HepG2 (cell line): ENCODE data around the gene CLCNKA. TPM values are rescaled to one million over a fixed set of nuclear protein-coding genes. Genes with fewer than 3 reads are reported as not detected.
"Not testable (repeated sequence)": the region's sequence is repeated elsewhere in the genome, so short reads cannot be mapped to it uniquely, and the experiment has no call there.

Experiments
- ATAC-seq: fragments of 200-7000 bp; cut with Tn5 transposase; 3 replicates; pipeline ENCODE4 v1.9.1; 2020; ENCODE audit warnings: mild to moderate bottlenecking, moderate library complexity
- BruUV-seq: library from RNA; stranded (reverse); fragments of 400-500 nt; replicated peaks from 2 replicates; lab custom pipeline; 2021; lab: Mats Ljungman, UMichigan
- CTCF ChIA-PET: fragments of 300-600 bp; formaldehyde crosslinking; extraction: SDS; loops from one replicate; lab custom pipeline; 2021; ENCODE audit warnings: low total read pairs, inconsistent platforms, low intra/inter-chr PET ratio; lab: Yijun Ruan, JAX
- POLR2A ChIA-PET: fragments of 350-600 bp; sonication (Branson Sonifier 250); formaldehyde crosslinking; loops from one replicate; lab custom pipeline; 2020; ENCODE audit warnings: antibody characterized with exemption, inconsistent platforms; lab: Yijun Ruan, JAX
- DNase-seq: peaks from one replicate; pipeline ENCODE4 v3.0.0-alpha.2; 2015; ENCODE audit warnings: low spot score
- FAIRE-seq: peaks from 3 replicates; lab custom pipeline; 2011; peaks lifted over from hg19 to GRCh38; lab: Jason Lieb, UNC
- H2AFZ ChIP-seq: one replicate; pipeline ENCODE4 v1.6.1; 2011; ENCODE audit warnings: low read length, inconsistent platforms
- H3K27ac ChIP-seq: fragments of 300-600 bp; 3 replicates; pipeline ENCODE4 v1.8.0; 2011; ENCODE audit warnings: mixed run types, mild to moderate bottlenecking, mixed read lengths, low read length, inconsistent platforms; ENCODE audit not compliant: insufficient read depth; ENCODE audit errors: extremely low read length
- H3K27me3 ChIP-seq, 2 experiments: fragments of 200-600 bp in 1 of 2; 2 replicates in 1 of 2; 3 replicates in 1 of 2; pipeline versions ENCODE4 v1.6.0 to v1.8.0; 2011; ENCODE audit warnings: low read length in 2 of 2, mild to moderate bottlenecking in 2 of 2, moderate library complexity in 2 of 2, inconsistent platforms in 1 of 2; ENCODE audit not compliant: insufficient read depth in 2 of 2, control insufficient read depth in 1 of 2
- H3K36me3 ChIP-seq, 2 experiments: fragments of 200-600 bp in 1 of 2; replicated peaks in 1 of 2; 2 replicates in 1 of 2; 3 replicates in 1 of 2; pipeline versions ENCODE4 v1.5.1 to v1.8.0; 2011; ENCODE audit warnings: low read length in 2 of 2, inconsistent platforms in 1 of 2; ENCODE audit not compliant: insufficient read depth in 2 of 2, control insufficient read depth in 1 of 2
- H3K4me1 ChIP-seq: 2 replicates; pipeline ENCODE4 v1.5.1; 2012; ENCODE audit warnings: low read length, inconsistent platforms; ENCODE audit not compliant: insufficient read depth
- H3K4me2 ChIP-seq: 2 replicates; pipeline ENCODE4 v1.6.0; 2011; ENCODE audit warnings: low read depth, low read length, inconsistent platforms
- H3K4me3 ChIP-seq, 3 experiments: fragments of 200-600 bp in 1 of 3; sonication (generic), shearing (Covaris generic) in 1 of 3; replicated peaks in 1 of 3; 2 replicates each; pipeline ENCODE4 v1.5.1; 2011 to 2016; ENCODE audit warnings: low read length in 3 of 3, inconsistent platforms in 2 of 3, low read depth in 2 of 3, mild to moderate bottlenecking in 2 of 3, control low read depth in 1 of 3, mixed read lengths in 1 of 3; ENCODE audit not compliant: insufficient read depth in 1 of 3
- H3K79me2 ChIP-seq: one replicate; pipeline ENCODE4 v1.6.1; 2011; ENCODE audit warnings: low read length, inconsistent platforms; ENCODE audit not compliant: insufficient read depth
- H3K9ac ChIP-seq: 2 replicates; pipeline ENCODE4 v1.6.0; 2011; ENCODE audit warnings: mild to moderate bottlenecking, low read depth, low read length, inconsistent platforms; ENCODE audit not compliant: insufficient read depth
- H3K9me3 ChIP-seq: 2 replicates; pipeline ENCODE4 v1.5.1; 2012; ENCODE audit warnings: mild to moderate bottlenecking, low read length
- H4K20me1 ChIP-seq: 2 replicates; pipeline ENCODE4 v1.6.0; 2011; ENCODE audit warnings: inconsistent platforms, mild to moderate bottlenecking, low read length, moderate library complexity; ENCODE audit not compliant: insufficient read depth
- BRD4 ChIP-seq: sonication (generic); formaldehyde crosslinking; IDR thresholded peaks from 2 replicates; pipeline ENCODE4 v1.4.0; 2020; ENCODE audit warnings: missing genetic modification reagents
- CENPT ChIP-seq: sonication (generic); formaldehyde crosslinking; IDR thresholded peaks from 2 replicates; pipeline ENCODE4 v1.8.0; 2022; ENCODE audit warnings: low read depth, mild to moderate bottlenecking, moderate library complexity, missing genetic modification reagents
- CREM ChIP-seq, 2 experiments: sonication (generic) in 1 of 2; formaldehyde crosslinking in 1 of 2; IDR thresholded peaks; 2 replicates each; pipeline versions ENCODE4 v1.4.0 to v1.6.1; 2016 to 2020; ENCODE audit warnings: antibody characterized with exemption in 1 of 2, mild to moderate bottlenecking in 1 of 2, missing genetic modification reagents in 1 of 2
- ERF ChIP-seq: IDR thresholded peaks from 2 replicates; pipeline ENCODE4 v1.6.1; 2018; ENCODE audit warnings: missing biosample characterization, missing genetic modification reagents
- HNF4G ChIP-seq, 2 experiments: sonication (generic) in 1 of 2; formaldehyde crosslinking in 1 of 2; IDR thresholded peaks; 2 replicates each; pipeline versions ENCODE4 v1.4.0 to v1.6.1; 2011 to 2020; ENCODE audit warnings: borderline replicate concordance in 2 of 2, low read depth in 2 of 2, mild to moderate bottlenecking in 2 of 2, low read length in 1 of 2, missing genetic modification reagents in 1 of 2, moderate library complexity in 1 of 2
- HOXA9 ChIP-seq: sonication (generic); formaldehyde crosslinking; IDR thresholded peaks from 2 replicates; pipeline ENCODE4 v1.8.1; 2022; ENCODE audit warnings: missing genetic modification reagents, mild to moderate bottlenecking, moderate library complexity, borderline replicate concordance
- PHF21A ChIP-seq: sonication (generic); formaldehyde crosslinking; IDR thresholded peaks from 2 replicates; pipeline ENCODE4 v1.5.0; 2020; ENCODE audit warnings: mild to moderate bottlenecking, missing genetic modification reagents
- ZFP36L1 ChIP-seq: sonication (generic); formaldehyde crosslinking; IDR thresholded peaks from 2 replicates; pipeline ENCODE4 v1.8.0; 2022; ENCODE audit warnings: mild to moderate bottlenecking, missing genetic modification reagents, moderate library complexity
- ZNF703 ChIP-seq: sonication (generic); formaldehyde crosslinking; IDR thresholded peaks from 2 replicates; pipeline ENCODE4 v1.5.1; 2020; ENCODE audit warnings: missing genetic modification reagents, mild to moderate bottlenecking, moderate library complexity, borderline replicate concordance
- ZNF780A ChIP-seq: sonication (generic); formaldehyde crosslinking; IDR thresholded peaks from 2 replicates; pipeline ENCODE4 v1.8.0; 2022; ENCODE audit warnings: mild to moderate bottlenecking, missing genetic modification reagents, moderate library complexity
- WGBS: methylation state at CpG from one replicate; pipeline ENCODE4 v1.1.6; 2017; ENCODE audit warnings: low lambda C conversion rate; 5-methylcytosine and 5-hydroxymethylcytosine counted together
- in situ Hi-C: cut with HindIII; loops from 2 replicates; pipeline ENCODE4 v1.10.0; 2017; ENCODE audit warnings: low pct_unique_long_range_greater_than_20kb; ENCODE audit not compliant: extremely low pct_ligation_motif_present
- intact Hi-C: fragments of 100-400 bp; cut with micrococcal nuclease; formaldehyde crosslinking; loops from one replicate; pipeline ENCODE4 v1.10.0; 2022; ENCODE audit not compliant: unreplicated experiment
- polyA plus RNA-seq, 8 experiments: library from polyadenylated mRNA; depleted of rRNA in 3 of 8; stranded (reverse) in 7 of 8; unstranded in 1 of 8; fragments of >200 nt; fragmentation: Illumina TruSeq in 4 of 8; extraction: Trizol in 4 of 8; gene quantifications; 2 replicates each; pipeline versions ENCODE4 v1.2.1 to v1.2.3, GENCODE V29; 2011 to 2016; ENCODE audit warnings: low read depth in 4 of 8, missing spikeins in 1 of 8, mixed read lengths in 1 of 8; ENCODE audit not compliant: insufficient read depth in 1 of 8
- total RNA-seq, 5 experiments: library from RNA; depleted of rRNA; stranded (reverse); fragments of >200 nt; fragmentation: Illumina TruSeq; extraction: Trizol; gene quantifications; 2 replicates each; pipeline ENCODE4 v1.2.3, GENCODE V29; 2016; ENCODE audit warnings: low read depth in 1 of 5
- TF ChIP-seq, protein P1 (sequence below): sonication (generic); formaldehyde crosslinking; conservative IDR thresholded peaks from 2 replicates; pipeline ENCODE4 v1.4.0; 2020; ENCODE audit warnings: missing genetic modification reagents

Gene CLCNKA
- total and polyA plus RNA-seq, 2 of the 13 experiments (the other 11 are each of a cell fraction or from before 2014, with no cell fraction given): 0.03 TPM; not detected in 1

DNA sequence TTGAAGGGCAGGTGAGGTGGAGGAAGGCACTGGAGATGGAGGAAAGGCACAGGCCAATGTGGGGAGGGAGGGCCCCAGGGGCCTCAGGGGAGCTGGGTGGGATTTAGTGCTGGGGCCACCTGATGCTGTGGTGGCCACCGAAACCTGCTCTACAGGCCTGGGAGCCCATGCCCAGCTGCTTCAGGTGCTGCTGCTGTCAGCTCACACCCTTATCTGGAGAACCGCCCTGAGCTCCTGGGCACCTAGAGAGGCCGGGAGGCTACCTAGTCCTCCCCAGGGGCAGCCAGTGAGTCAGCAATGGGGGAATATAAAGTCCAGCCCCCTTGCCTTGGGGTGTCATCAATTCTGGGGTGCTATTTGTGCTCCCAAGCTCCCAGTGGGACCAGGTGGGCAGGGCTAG lies 39.4 kb downstream of the CLCNKA start:
- in situ Hi-C loops: no loop called here
- no peak for ATAC-seq
- CTCF ChIA-PET: no interaction called here
- H4K20me1 ChIP-seq: no peaks in the 10 kb centered on the region
- no peaks in the 10 kb centered on the region for H3K79me2 ChIP-seq
- H3K4me1 ChIP-seq: peaks cover 24% of the 10 kb centered on the region
- H3K4me3 ChIP-seq: no peak overlapping the region
- H3K9me3 ChIP-seq: no peaks in the 10 kb centered on the region
- no peaks in the 10 kb centered on the region for H3K36me3 ChIP-seq
- POLR2A ChIA-PET: no interaction called here
- no peak for TF ChIP-seq ZNF703 (CRISPR knock-in tag)
- TF ChIP-seq ZFP36L1 (CRISPR knock-in tag): no peak
- TF ChIP-seq, protein P1, sequence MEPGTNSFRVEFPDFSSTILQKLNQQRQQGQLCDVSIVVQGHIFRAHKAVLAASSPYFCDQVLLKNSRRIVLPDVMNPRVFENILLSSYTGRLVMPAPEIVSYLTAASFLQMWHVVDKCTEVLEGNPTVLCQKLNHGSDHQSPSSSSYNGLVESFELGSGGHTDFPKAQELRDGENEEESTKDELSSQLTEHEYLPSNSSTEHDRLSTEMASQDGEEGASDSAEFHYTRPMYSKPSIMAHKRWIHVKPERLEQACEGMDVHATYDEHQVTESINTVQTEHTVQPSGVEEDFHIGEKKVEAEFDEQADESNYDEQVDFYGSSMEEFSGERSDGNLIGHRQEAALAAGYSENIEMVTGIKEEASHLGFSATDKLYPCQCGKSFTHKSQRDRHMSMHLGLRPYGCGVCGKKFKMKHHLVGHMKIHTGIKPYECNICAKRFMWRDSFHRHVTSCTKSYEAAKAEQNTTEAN (CRISPR knock-in tag): no peak
- no peak for TF ChIP-seq ERF
- TF ChIP-seq CREM (IDR thresholded peaks at IDR 0.05): no peak
- TF ChIP-seq CREM (CRISPR knock-in tag; IDR thresholded peaks at IDR 0.05): no peak
- TF ChIP-seq PHF21A (CRISPR knock-in tag): no peak
- TF ChIP-seq HOXA9 (CRISPR knock-in tag): no peak
- TF ChIP-seq HNF4G (IDR thresholded peaks at IDR 0.05; ENCODE audit: borderline replicate concordance, low read depth, low read length): no peak
- TF ChIP-seq HNF4G (CRISPR knock-in tag; IDR thresholded peaks at IDR 0.05; ENCODE audit: borderline replicate concordance, low read depth): no peak
- no peak for TF ChIP-seq ZNF780A (CRISPR knock-in tag)
- TF ChIP-seq BRD4 (CRISPR knock-in tag): no peak
- TF ChIP-seq CENPT (CRISPR knock-in tag): no peak
- TF ChIP-seq, all 625 proteins: peak for 0
- no peak overlapping the region for H3K27ac ChIP-seq
- BruUV-seq: no TSS peak
- peaks cover 8 to 39% of the 10 kb centered on the region in 2 experiments for H3K27me3 ChIP-seq
- FAIRE-seq (no peak), DNase-seq (no peak)
- no peak overlapping the region for H3K9ac ChIP-seq
- H2AFZ ChIP-seq: no peak overlapping the region
- intact Hi-C loops: no loop called here
- WGBS: 20% methylated on average over 1 of the region's 3 CpGs
- no peak overlapping the region for H3K4me2 ChIP-seq

DNA sequence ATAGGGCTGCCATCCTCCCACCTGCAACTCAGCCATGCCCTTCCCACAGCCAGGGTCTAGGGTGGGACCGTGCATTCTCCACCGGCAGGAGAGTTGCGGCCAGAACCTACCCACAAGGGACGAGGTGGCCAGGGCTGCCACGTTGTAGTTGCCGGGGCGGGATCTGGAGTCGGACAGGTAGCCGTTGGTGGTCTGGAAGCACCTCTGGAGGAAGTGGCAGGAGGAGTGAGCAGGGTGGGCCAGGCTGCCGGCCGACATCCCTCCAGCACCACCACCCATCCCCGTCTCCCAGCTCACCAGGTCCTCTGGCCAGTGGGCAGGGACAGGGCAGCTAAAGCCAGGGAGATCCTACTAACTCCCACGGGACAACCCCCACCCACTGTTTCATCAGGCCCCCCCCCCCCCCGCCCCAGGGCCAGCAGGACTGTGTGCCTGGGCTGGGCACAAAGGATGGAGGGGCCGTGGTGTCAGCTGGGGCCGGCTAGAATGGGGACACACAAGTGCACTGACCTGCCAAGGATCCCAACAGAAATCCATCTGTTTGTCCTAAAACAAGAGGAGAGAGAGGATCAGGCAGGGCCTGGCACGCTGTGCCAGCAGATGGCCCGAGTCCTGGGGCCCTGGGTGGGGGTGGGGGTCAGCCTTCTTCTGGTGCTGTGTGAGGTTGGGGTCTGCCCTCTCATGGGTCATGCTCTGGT lies 40.3 kb downstream of the CLCNKA start:
- POLR2A ChIA-PET, BruUV-seq, H3K27ac ChIP-seq, CTCF ChIA-PET, intact Hi-C loops, H4K20me1 ChIP-seq, H3K4me2 ChIP-seq, H3K36me3 ChIP-seq, H3K79me2 ChIP-seq, DNase-seq, H2AFZ ChIP-seq, ATAC-seq, H3K4me3 ChIP-seq, FAIRE-seq, in situ Hi-C loops, H3K9ac ChIP-seq, H3K9me3 ChIP-seq: not testable (repeated sequence)
- Histone ChIP-seq H3K27me3 (peaks cover 8 to 41% of the 10 kb centered on the region in 2 experiments), H3K4me1 (peaks cover 30% of the 10 kb centered on the region)
- 44% methylated on average over 5 of the region's 18 CpGs for WGBS
